ENCODE measurements around the gene SRRM4.
"Not testable (repeated sequence)": the region's sequence is repeated elsewhere in the genome, so short reads cannot be mapped to it uniquely, and the experiment has no call there.

SRRM4 gene

DNA sequence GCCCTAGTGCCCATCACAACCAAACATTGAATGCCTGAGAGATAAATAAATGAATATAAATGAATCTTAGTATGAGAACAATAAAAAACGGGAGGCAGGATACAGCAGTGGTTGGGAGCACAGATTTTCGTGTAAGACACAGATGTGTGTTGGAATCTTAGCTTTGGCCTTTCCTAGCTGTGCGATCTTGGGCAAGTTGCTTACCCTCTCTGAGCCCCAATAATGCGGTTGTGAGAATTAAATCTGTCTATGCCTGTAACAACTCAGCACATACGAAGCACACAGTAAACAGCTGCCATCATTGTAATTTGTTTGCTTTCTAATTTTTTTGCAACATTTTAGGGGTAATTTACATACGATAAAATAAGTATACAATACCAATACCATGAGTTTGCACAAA lies 89.8 kb downstream of the SRRM4 start:
- no peak for DNase-seq

DNA sequence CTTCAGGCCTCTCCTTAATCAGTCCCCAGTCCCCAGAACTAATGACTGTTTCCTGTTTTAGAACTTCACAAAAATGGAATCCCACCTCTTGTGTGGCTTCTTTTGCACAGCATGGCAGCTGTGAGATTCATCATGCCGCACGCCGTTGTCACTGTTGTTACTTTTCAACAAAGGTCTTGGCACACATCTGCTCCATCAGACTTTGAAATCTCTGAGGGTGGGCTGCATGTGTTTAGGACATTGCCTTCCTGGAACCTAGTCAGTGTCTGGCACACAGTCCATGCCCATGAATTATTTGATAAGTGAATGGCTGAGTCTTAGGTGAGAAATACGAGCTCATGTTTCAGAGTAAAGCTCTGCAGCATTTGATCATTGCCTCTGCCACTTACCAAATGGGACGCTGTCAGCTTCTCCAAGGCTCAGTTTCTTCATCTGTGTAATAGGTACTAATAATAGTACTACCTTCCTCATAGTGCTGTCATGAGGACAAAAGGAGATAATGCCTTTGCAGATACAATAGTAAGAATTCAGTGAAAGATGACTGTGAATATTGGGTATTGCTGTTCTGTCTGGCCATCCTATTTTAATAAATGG lies 90.4 kb downstream of the SRRM4 start:
- DNase-seq: no peak

DNA sequence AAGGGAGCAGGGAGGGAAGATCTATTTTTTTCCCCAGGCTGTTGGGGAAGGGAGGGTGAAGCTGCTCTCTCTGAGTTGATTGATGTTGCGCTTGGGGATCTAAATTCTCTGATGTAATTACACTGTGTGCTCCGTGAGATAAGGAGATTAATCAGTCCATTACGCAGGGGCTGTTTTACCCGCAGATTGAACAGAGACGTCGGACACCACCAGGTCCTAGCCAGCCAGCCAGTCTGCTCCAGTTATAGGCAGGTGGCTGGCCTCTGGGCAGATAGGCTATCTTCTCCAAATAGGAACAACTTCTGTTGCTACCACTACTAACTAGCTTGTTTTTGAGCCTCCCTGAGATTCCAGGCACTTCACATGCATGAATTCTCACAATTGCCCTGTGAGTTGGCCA lies 91.1 kb downstream of the SRRM4 start:
- DNase-seq: no peak

DNA sequence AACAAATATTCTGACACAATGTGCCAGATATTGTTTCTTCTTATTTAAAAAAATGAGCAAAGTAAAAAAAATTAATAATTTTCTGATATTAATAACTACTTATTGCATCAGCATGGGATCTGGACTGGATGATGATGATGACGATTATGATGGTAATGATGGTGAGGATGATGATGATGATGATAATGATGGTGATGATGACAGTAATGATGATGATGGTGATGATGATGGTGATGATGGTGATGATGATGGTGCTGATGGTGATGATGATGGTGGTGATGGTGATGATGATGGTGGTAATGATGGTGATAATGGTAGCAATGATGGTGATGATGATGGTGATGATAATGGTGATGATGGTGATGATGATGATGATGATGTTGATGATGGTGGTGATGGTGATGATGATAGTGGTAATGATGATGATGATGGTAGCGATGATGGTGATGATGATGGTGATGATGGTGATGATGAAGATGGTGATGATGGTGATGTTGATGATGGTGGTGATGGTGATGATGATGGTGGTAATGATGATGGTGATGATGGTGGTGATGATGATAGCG lies 94.0 kb downstream of the SRRM4 start:
- no peak for DNase-seq

DNA sequence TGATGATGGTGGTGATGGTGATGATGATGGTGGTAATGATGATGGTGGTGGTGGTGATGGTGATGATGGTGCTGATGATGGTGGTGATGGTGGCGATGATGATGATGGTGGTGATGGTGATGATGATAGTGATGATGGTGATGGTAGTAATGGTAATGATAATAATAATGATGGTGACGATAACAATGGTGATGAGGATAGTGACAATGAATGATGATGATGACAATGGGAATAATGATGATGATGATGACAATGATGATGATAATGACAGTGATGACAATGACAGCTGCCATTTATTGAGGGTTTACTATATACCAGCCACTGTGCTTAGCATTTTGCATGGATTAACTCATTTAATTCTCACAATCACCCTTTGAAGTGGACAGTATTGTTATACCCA lies 94.6 kb downstream of the SRRM4 start:
- no peak for DNase-seq

DNA sequence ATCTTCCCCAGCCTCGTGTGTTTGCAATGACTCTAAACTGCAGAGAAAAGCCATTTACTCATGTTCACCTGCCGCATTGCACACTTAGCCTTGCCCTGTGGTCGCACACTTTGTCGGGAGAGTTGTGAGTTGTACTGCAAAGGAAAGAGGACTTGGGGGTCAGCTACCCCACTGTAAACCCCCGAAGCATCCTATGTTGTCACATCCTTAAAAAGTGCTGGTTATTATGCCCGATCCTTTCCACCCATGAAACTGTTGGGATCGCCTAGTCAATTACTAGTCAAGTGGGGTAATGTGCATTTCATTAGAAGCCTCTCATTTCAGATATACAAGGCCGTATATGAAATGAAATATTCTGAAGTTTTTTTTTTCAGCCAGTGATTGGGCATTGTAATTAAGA lies 98.2 kb downstream of the SRRM4 start:
- no peak for DNase-seq

DNA sequence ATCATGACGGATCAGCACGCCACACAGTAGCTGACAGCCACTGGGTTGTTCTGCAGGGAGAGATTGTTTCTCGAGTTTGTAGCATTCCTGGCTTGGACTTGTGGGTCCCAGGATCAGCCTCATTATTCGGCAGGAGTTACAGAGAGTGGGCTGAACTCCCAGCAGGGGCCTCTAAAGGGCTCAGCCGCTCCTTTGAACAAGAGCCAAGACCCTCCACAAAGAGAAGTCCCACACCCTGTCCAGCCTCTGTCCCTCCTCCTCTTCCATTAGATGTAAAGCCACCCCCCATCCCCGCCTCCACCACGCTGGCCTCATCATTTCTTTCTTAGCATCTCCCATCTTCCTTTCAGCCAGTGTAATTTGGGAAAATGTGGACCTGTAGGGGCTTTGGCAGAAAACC lies 100.7 kb downstream of the SRRM4 start:
- DNase-seq: no peak

DNA sequence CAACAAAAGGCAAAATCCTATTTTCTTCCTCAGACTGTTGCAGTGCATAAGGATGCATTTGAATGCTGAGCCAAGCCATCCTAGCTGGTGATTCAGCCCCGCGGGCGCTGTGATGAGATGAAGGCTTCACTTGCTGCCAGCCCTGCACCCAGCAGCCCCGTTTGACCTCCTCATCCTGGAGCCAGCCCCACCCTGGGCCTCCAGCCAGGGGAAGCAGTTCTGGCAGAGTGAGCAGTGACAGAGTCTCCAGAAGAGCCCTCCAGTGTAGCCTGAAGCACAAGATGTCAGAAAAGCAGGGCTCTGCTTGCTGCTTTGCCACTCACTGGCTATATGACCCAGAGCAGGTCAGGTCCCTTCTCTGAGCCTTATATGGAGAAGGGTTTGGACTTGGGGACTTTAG lies 101.2 kb downstream of the SRRM4 start:
- DNase-seq: no peak

DNA sequence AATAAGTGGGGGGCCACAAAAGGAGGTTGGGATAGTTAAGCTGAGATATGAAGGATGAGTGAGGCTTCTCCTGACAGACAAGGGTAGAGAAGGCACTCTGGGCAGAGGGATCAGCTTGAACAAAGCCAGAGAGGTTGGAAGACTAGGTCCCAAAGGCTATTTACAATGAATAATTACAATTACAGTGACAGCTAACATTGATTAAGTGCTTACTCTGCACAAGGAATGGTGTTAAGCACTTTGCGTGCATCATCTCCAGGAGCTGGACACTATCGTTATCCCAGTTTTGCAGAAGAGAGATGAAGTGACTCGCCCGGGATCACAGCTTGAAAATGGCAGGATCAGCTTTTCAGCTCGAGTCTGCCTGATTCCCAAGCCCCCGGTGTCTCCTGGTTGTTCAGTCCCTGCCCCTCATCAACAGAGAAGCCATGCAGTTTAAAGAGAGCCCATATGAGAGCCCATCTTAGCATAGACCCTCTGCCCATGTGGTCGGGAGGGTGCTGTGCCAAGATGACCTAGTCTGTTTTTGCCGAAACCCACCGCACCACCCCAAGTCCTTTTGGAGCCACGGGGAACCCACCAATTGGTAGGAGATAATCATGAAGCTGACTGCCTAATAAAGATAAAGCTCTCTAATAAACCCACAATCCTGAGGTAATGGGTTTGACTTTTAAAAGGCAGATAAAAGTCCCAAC lies 107.5 kb downstream of the SRRM4 start:
- DNase-seq: no peak

DNA sequence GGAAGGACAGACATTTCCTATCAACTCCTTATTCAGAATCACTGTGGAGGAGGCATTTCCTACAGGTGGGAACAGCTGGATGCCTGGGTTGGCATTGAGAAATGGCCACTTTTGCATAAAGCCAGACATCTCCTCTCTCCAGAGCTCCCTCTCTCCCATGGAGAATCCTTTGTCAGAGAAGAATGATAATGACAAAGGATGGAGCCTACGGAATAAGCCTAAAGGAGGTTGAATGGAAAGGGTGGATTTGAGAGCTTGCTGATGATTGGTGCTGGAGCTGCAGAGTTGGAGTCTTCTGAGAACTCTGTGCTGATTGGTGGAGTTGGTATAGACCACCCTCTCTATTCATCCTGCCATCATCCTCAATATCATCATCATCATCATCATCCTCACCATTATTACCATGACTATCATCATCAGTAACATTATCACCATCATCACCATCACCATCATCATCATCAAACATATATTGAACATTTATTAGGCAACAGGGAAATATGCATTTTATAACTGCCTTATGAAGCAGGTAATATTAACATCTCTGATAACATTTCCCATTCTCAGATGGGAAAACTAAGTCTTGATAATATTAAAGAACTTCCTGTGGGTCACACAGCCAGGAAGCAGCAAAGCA lies 108.2 kb downstream of the SRRM4 start:
- no peak for DNase-seq

DNA sequence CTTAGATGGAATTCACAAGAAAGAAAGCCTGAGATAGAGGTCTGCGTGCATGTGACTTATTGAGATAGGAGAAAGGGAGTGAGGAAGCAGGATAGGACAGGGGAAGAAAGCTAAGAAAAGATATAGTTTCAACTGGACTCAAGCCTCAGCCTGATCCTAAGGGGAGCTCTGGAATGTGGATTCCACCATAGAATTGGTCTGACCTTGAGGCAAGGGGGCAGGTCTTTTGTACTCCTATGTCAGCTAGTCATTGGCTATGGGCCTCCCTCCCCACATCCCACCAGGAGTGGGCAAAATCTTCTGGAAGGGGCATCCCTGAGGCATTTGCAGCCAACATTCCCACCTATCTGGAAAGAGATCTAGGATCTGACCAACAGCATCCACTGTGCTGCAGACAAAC lies 108.9 kb downstream of the SRRM4 start:
- DNase-seq: no peak

DNA sequence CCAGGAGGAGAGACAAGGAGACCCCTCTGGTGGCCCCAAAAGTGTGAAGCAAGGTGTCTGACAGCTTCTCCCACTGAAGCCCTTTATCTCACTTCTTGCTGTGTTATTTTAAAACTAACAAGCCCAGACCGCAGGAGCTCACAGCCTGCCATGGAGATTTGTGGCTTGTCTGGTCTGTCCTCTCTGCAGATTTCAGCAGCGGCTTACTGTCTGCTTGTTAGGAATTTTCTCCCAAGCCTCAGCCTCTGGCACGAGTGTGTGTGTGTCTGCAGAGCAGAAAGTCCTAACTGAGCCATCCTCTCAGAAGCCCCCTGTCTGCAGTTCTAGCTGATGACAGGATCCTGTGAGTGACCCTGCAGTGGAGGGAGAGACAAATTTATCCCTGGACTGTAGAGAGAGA lies 109.5 kb downstream of the SRRM4 start:
- no peak for DNase-seq

DNA sequence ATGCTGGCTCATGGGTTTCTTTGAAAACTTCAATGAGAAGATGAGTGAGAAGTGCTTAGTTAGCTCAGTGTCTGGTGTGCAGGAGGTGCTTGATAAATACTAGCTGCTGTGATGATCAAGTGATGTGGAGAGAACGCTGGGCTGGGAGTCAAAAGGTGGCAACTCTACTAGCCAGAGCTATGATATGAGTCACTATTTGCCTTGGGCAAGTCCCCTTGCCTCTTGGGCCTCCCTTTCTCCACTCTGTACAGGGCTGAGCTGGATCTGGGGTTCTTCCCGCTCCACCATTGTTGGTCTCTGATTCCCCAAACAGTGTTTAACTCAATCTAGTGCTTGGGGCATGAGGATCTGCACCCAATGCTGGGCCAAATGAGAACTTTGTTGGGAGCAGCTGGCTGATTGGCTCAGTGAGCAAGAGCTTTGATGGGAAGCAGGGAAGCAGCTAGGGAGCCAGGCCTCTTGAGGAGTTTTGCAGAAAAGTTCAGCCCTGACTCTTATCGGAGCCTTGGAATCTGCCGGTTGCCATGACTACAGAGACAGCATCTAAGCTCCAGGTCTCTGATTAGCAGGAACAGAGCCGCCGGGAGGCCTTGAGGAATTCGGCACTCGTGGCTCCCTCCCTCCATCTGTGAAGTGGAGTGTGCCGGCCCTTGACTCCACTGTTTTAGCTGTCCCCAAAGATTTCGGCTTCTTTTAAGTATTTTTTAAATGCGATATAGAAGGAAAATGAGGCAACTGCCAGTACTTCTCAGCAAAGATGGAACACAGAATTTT lies 115.3 kb downstream of the SRRM4 start:
- no peak for DNase-seq

DNA sequence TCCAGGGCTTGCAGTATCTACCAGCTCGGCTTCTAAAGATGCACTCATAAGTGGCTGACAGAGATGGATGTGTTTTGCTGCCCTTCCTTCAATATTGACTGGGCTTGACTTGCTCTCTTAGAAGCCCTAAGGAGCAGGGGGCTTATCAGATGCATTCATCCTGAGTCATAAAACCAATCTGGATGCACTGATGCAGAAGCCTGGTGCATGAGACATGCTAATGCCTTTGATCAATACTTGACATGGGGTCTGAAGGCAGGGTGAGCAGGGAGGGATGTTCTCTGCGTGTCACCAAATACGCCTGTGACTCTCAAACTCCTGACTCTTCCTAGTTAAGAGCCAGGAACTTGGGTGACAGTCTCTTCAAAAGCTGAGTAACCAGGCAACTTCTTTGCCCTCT lies 119.6 kb downstream of the SRRM4 start:
- no peak for DNase-seq

DNA sequence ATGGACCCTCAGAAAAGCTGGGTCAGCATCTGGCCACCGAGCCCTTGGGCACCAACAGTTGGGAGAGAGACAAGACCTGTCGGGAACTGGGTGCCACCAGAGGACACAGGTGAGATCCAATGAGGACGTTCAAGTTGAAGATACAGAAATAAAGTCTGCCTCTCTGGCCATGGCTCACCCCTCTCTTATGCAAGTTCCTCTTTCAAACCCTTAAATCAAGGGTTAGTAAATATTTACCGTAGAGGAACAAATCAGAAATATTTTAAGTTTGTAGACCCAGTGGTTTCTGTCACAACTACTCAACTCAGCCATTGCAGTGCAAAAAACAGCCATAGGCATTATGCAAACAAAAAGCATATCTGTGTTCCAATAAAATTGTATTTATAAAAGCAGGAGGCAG lies 120.9 kb downstream of the SRRM4 start:
- DNase-seq: no peak

DNA sequence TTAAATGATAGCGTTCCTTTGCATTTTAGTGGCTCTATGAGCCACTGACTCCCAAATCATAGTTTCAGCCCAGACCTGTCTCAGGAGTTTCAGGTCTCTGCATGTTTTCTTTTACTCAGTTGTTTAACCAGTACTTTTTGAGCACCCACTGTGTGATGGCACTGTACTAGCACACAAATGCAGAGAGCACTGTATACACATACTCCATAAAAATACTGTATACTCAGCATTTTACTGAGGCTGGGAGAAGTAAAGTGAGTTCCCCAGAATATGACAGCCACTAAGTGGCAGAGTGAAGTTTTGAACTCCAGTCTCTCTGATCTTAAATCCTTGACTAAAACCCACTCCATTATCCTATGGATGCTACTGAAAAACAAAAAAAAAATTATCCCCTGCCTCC lies 121.4 kb downstream of the SRRM4 start:
- no peak for DNase-seq

DNA sequence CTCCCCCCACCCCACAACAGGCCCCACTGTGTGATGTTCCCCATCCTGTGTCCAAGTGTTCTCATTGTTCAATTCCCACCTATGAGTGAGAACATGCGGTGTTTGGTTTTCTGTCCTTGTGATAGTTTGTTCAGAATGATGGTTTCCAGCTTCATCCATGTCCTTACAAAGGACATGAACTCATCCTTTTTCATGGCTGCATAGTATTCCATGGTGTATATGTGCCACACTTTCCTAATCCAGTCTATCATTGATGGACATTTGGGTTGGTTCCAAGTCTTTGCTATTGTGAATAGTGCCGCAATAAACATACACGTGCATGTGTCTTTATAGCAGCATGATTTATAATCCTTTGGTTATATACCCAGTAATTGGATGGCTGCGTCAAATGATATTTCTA lies 123.6 kb downstream of the SRRM4 start:
- DNase-seq: not testable (repeated sequence)

DNA sequence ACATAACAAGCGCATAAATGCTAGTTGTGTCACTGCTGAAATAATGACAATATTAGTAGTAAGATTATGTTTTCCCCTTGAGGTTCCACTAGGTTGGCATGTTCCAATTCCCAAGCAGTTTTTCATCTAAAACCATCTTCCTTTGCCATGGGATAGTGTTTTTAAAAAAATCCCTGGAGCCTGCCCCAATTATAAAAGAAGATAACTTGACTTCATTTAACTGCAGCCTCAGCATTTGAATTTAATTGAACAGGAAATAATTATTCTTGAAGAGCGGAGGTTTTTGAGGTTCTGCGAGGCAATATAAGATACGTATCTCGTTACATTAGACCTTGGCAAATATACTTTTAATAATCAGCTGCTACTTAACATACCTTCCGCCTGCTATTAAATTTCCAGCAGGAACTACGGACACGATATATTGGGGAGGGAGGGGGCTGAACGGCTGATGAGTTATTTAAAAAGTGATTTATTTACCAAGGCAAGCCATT lies 132.2 kb downstream of the SRRM4 start:
- DNase-seq: no peak

DNA sequence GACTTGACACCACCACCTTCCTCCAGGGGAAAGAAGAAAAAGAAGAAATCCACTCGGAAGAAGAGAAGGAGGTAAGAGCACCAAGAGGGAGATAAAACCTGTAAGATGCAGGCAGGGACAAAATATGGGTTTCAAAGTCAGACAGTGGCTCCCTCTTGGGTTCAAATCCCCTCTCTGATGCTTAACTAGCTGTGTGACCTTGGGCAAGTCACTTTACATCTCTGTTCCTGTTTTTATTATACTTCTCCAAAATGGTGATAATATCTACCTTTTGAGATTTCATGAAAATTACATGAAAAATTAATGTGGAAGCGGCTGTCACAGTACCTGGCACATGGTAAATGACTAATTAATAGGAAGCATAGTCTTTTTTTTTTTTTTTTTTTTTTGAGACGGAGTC lies 133.0 kb downstream of the SRRM4 start:
- no peak for DNase-seq

DNA sequence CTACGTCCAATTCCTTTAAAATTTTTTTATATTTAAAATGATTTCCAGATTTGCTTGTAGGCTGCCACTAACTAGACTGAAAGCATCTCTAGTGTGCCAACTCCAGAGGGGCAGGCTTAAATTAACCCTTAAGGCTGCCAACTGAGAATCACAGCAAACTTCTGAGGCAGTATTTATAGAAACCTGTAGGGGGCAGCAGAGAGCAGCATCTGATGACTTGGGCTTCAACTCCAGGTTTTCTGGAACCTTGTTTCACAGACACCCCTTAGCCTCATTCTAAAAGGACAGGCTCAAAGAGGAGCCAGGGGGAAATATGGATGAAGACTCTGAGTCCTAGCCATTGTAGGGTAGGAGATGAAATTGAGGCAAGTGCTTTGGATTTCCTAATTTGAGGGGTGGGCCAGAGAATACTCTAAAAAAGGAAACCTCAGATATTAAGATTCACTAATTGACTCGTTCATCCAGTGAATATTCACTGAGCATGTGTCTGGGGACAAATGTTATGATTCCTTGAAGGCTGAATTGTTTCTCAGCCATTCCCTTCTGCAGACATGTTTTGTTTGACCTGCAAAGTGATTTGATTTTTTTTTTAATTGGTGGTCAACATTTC lies 134.1 kb downstream of the SRRM4 start:
- peak; percentile 44 for DNase-seq

DNA sequence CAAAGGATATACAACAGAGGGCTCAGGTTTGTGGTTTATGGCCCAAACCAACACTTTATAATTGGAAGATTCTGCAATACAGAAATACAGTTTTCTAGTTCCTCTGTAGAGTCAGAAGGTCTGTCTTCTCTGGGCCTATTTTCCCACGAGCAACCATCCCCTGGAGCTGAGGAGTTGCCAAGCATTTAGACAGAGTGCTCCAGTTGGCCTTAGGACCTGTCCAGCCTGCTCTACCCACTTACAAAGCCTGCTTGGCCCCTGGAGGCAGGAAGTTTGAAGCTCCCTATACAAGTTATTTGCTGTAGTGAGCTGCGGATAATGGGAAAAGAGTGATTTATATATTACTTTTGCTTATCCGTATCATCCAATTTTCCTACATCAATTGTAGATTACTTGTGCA lies 136.6 kb downstream of the SRRM4 start:
- DNase-seq: no peak

DNA sequence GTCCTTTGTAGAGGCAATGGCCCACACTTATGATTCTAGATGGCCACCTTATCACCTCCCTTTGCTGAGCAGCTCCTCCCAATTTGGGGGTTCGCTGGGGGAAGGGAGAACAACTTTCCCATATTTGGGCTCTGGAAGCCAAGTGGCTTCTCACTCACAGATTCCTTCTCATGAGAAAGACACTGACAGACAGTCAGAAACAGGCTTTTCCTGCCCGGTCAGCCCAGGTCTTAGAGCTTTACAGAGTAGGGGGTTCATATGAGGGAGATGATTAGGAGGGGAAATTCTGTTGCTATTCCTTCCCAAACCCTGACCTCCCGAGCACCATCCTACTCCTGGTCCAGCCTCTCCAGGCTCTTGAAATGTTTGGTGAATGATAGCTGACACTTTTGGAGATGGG lies 137.3 kb downstream of the SRRM4 start:
- no peak for DNase-seq

DNA sequence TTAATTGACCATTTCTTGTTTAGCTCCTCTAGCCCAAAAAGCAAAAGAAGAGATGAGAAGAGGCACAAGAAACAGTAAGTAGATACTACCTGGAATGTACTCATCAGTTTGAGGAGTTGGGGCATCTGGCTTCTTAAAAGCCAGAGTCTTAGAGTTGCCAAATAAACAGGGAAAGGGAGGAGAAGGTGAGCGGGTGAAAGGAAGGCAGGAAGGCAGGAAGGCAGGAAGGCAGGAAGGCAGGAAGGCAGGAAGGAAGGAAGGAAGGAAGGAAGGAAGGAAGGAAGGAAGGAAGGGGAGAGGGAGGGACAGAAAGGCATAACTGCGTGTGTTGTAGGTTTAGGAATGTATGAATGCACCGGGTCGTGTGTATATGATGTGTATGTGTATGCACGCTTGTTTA lies 140.7 kb downstream of the SRRM4 start:
- no peak for DNase-seq

Data from NCI-H2171 (cell line).